Activated CD8-positive, alpha-beta memory T cell treated with anti-CD3 and anti-CD28 coated beads for 1 hour (primary cell): ENCODE data around the gene GSN.
A peak's percentile ranks its signal among the peaks of the same experiment; 100 is the strongest.

Experiments
- DNase-seq, 2 donors: peaks; one replicate each; pipeline ENCODE4 v3.0.0-alpha.2; 2020; ENCODE audit warnings: low read depth in 1 of 2; ENCODE audit errors: extremely low read depth in 1 of 2

GSN gene

DNA sequence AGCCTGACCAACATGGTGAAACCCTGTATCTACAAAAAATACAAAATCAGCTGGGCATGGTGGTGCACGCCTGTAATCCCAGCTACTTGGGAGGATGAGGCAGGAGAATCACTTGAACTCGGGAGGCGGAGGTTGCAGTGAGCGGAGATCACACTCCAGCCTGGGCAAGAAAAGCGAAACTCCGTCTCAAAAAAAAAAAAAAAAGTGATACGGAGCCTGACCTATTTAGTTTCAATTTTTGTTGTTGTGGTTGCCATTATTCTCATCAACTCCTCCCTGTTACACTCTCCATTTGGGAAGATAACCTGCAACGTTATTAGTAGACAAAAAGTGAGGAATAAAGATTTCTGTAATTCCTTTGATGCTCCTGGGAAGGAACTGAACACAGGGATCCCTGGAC lies 100.8 kb downstream of the GSN start:
- DNase-seq, result no peak

DNA sequence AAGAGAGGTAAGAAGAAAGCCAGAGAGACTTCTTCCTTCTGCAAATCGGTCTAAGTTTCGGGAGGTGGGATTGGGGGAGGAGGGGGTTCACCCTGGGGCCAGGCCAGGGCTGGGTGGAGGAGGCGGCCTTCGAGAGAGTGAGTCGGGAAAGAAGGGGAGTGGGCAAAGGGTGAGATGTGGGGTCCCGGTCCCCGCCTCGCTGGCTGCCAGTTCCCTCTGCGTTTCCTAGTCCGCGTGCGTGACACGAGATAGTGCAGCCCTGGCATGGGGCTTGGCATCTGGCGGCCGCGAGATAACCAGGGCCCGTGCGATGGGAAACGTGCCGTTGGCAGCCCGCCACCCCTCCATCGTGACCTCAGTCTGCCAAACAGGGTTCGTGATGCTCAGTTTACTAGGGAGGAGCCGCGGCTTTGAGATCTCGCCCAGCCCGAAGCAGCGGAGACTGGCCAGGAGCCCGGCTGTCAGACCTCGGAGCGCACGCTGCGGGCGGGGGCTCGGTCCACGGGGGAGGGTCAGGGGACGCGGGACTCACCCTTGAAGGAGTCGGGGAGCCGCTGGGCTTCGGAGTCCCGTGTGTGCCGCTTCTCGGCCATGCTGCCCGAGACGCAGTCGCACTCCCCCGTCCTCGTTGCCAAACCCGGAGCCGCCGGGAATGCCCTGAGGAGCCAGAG lies 101.8 kb downstream of the GSN start, which contains the start of gene STOM:
STOM (minus strand) TSS at position 656 of the 671 bp plus-strand sequence; CDS start at position 593, 63 bp downstream.
- DNase-seq, result peak in 1 of 2 donors; percentile 37

DNA sequence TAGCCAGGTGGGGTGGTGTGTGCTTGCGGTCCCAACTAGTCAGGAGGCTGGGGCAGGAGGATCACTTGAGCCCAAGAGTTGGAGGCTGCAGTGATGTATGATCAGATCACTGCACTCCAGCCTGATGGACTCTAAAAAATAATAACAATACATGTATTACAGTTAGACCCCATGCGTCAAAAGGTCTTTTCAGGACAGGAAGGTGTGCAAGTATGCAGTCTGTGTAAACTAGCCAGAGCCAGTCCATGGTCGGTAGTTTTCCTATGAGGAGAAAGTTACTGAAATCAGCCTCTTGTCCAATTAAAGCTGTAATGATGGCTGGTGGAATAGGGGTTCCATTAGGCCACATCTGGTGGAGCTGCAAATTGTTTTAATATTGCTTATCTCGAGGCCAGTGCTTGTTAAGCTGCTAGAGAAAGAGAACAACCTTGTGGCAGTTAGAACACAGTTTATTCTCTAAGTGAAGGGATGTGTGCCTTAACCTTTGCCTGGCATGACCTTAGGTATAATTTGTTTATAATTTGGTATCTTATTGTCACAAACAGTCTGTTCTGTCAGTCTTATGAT lies 103.6 kb downstream of the GSN start:
- DNase-seq, result no peak

DNA sequence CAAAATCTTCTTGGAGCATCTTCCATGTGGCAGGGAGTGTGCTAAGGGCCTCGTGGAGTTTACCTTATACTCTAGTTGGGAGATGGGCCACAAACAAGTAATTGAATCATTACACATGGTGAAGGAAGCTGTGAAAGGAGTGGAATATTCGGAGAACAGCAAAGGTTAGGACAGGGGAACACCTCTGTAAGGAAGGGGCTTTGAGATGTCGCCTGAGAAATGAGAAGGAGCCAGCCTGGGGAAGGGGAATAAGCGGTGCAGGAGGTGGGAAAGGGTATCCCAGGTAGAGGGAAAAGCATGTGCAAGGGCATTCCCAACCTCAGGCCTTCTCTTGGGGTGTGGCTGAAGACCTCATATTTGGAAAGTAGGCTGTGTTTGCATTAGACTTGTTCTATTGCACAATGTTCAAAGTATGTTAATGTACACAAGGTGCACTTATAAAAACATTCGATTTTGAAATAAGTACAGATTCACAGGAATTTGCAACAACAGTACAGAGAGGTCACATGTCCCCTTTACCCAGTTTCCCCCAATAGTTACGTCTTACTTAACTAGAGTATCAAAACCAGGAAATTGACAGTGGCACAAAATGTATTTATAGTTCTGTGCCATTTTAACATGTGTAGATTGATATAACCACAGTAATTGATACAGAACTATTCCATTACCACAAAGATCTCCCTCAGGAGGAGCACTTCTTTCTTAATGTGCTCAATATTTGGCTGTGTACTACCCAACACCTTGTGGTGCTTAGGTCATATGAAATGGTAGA lies 104.5 kb downstream of the GSN start:
- DNase-seq, result no peak

DNA sequence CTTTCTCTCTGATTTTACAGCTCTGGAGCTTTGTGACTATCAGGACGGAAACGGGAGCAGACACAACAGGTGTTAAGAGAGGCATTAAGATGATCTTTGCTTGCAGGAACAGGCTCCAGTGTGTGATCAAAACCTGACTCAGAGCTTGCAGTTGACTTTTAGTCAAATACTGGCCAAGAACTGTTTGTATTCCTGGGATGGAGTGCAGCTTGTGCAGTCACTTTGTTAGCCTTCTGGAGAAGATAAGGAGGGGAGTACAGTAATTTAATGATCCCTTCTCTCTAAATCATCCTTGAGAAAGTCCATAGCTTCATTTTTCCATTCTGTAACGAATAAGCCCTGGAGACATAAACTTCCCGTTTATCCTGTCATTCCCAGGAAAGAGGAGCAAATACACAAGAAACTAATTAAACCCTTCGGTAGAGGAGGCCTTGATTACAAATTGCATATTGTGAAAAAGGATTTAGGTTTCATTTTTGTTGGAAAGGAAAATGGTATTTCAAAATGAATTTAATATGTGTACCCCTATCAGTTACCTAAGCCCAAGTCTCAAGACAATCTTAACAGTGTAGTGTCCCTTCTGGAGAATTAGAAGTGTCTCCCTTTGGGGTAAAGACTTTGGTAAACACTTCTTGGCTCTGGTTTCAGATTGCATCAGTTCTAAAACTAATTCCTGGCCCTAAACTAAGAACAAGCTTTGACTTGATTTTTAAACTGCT lies 105.2 kb downstream of the GSN start:
- DNase-seq, result no peak

DNA sequence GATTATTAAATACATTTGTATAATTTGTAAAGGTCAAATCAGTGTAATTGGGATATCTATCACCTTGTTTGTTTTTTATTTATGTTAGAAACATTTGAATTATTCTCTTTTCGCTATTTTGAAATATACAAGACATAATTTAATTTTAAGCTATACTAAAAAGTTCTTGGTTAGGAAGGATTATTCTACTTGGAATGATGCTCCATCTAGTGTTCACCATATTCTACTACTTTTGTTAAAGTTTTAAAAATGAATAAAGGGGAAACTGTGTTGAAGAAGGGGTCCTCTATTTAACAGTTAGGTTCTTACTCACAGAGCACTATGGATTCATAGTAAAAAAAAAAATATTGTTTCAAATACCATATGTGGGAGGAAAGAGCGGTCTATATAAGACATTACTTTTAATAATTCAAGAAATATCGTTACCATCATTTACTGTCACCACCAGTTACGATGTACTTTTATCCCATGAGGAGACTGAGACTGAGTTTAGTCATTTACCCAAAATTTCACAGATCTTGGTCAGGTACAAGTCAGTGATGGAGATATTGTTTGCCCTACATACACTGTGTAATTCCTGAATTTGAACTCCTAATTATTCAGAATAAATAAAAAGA lies 108.4 kb downstream of the GSN start:
- no peak for DNase-seq

DNA sequence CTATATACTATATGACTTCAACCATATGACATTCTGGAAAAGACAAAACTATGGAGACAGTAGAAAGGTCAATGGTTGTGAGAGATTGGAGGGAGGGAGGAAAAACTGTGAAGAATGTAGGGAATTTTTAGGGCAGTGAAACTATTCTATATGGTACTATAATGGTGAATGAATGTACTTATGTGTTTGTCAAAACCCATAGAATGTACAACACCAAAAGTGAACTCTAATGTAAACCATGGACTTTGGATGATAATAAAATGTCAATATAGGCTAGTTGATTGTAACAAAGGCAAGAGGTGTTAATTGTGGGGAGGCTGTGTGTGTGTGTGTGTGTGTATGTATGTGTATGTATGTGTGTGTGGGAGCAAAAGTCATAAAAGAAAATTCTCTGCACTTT lies 112.9 kb downstream of the GSN start:
- no peak for DNase-seq
